Loucy (cell line): ENCODE measurements around the gene TM6SF1.

Experiments
- CTCF ChIP-seq: fragments of 200-600 bp; sonication (generic); conservative IDR thresholded peaks from 2 replicates; pipeline ENCODE4 v1.5.1; 2014; ENCODE audit warnings: mild to moderate bottlenecking, antibody characterized with exemption, low read length
- EZH2phosphoT487 ChIP-seq: fragments of 200-600 bp; IDR thresholded peaks from 2 replicates; pipeline ENCODE4 v1.6.1; 2018; ENCODE audit warnings: antibody characterized with exemption, mild to moderate bottlenecking, moderate library complexity, borderline replicate concordance

GRCh38 chr15:83110381-83110780 lies 2.9 kb downstream of the TM6SF1 start:
- TF ChIP-seq CTCF (no peak), EZH2phosphoT487 (no peak)
